ENCODE results near the gene TAAR9.

GRCh38 chr6:132511831-132512220 lies 26.3 kb upstream of the TAAR9 start:
- no peak for TF ChIP-seq POLR2A (IDR thresholded peaks at IDR 0.05; ENCODE audit: low read depth, low read length)
- TF ChIP-seq POLR2AphosphoS5 (IDR thresholded peaks at IDR 0.05; ENCODE audit: low read depth, low read length), result no peak
- TF ChIP-seq TAF1 (IDR thresholded peaks at IDR 0.05; ENCODE audit: low read depth, low read length), result no peak
- TF ChIP-seq SPI1 (IDR thresholded peaks at IDR 0.05; ENCODE audit: low read depth, low read length), result no peak
- TF ChIP-seq PAX5 (IDR thresholded peaks at IDR 0.05; ENCODE audit: insufficient read depth, low read length, severe bottlenecking), result no peak
- TF ChIP-seq POU2F2 (IDR thresholded peaks at IDR 0.05; ENCODE audit: low read depth, low read length), result no peak
